HG02943 (cell line): ENCODE results near the gene PARP9.
"Not testable (repeated sequence)": the region's sequence is repeated elsewhere in the genome, so short reads cannot be mapped to it uniquely, and the experiment has no call there.

ENCODE experiments used
- ATAC-seq: cut with Tn5 transposase; IDR thresholded peaks from one replicate; pipeline ENCODE4 v1.9.1; 2021; ENCODE audit warnings: mild to moderate bottlenecking, low read depth, moderate library complexity; ENCODE audit not compliant: unreplicated experiment

Gene PARP9

DNA sequence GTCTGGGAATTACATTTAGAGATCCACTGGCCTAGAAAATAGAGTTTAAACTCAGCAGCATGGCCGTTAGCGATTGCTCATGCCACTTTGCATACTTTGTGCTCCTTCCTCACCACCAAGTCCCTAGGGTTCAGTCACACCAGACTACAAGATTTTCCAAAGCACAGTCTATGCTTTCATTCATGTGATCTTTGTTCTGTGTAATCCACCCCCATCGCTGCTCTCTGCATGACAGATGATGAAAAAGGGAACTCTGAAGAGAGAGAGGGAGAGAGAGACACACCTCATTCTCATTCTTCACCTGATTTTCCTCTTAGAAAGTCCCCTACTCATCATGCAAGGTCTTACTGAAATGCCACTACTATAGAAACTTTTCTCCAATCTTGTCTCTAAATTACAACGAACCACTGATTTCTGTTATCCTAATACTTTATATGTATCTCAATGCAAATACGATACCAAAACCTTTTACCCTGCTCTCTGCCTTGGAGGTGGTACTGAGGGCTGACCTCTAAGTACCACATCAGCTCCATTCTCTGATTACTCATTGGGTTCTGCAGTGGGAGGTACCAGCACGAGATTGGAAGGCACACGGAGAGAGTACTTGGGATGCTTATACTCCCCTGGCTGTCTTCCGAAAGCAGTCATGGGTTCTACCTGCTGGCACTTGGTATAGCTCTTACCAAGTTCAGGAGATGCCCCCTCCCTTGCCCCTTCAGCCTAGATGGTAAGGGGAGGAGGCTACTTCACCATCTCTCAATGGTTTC, 12.3 kb upstream of the PARP9 start:
- peak; percentile 85 for ATAC-seq

DNA sequence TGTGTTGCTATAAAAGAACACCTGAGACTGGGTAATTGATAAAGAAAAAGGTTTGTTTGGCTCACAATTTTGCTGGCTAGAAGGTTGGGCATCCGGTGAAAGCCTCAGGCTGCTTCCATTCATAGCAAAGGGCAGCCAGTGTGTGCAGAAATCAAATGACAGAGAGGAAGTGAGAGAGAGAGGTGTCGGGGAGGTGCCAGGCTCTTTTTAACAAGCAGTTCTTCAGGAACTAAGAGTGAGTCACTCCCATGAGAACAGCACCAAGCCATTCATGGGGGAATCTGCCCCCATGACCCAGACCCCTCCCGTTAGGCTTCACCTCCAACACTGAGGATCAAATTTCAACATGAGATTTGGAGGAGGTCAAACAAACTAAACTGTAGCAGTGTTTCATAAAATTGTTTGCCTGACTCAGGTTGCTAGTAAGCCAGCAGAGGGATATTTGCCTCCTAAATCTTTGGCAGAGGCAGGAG, 8.9 kb upstream of the PARP9 start:
- ATAC-seq = no peak

DNA sequence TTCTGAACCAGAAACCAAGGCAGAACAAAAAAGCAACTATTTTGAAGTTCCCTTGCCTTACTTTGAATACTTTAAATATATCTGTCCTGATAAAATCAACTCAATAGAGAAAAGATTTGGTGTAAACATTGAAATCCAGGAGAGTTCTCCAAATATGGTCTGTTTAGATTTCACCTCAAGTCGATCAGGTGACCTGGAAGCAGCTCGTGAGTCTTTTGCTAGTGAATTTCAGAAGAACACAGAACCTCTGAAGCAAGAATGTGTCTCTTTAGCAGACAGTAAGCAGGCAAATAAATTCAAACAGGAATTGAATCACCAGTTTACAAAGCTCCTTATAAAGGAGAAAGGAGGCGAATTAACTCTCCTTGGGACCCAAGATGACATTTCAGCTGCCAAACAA, 4.7 kb upstream of the PARP9 start:
- ATAC-seq = no peak

DNA sequence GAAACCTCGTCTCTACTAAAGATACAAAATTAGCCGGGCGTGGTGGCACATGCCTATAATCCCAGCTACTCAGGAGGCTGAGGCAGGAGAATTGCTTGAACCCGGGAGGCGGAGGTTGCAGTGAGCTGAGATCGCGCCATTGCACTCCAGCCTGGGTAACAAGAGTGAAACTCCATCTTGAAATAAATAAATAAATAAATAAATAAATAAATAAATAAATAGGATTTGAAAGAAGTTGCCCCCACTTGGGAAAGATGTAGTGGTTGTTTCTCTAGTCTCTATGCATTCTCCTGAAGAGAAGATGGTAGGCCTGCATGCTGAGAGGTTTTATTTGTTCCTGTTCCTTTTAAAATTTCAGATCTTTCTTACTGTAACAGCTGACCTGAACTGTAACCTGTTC, 4.0 kb upstream of the PARP9 start:
- not testable (repeated sequence) for ATAC-seq

DNA sequence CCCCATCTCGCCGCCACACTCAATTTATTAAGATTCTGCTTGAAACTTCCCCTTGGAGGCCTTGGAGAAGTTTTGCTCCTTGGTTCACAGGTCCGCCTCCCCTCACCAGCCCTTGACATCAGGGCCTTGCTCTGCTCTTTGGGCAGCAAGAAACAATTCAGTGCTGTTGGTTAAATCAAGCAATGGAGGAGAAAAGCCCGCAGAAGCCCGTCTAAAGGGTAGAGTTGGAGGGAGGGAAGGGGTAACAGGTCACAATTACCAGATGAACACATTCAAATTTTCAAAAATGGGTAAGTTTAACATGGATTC, 429 bp downstream of the PARP9 start:
- ATAC-seq = no peak

DNA sequence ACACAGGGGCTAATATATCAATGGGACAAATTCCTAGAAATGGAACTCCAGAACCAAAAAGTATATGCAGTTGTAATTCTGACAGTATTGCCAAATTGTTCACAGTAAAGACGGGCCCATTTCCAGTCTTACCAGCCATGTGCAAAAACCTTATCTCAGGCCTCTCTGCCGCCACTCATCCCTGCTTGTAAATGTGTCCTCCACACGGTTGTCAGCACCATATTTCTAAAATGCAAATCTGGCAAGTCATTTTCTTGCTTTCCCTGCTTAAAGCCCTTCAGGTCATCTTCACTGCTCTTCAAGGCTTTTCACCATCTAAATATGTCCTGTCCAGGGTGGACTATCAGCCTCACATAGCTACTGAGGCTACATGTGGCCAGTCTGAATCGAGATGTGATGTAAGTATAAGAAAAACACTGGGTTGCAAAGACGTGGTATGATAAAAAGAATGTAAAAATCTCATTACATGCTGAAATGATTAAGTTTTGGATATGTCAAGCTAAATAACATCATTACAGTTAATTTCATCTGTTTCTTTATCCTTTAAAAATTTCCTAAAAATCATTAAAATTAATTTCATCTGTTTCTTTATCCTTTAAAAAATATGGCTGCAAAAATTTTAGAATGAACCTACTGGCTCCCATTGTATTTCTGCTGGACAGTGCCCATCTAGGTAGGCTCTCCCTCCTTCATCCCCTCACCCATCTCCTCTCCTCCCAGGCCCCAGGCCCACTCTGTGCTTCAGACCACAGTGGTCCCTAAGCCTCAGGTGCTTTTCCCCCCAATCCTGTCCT, 980 bp downstream of the PARP9 start:
- no peak for ATAC-seq

DNA sequence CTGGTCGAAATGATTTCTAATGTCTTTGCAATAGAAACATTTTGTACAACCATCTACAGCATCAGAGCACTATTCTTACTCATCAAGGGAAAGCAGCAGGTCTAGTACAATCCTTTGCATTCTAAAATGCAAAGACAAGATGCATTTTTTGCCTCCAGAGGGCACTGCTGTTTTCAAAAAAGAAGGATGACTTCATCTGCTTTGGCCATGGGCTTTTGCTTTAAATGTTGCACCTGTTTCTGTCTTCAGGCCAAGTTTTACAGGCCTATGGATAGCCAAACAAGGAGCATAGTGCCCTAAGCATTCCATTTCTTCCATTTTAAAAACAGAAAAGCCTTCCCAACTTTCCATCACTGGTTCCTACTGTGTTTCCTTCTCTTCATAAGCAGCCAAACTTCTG, 3.4 kb downstream of the PARP9 start:
- no peak for ATAC-seq

DNA sequence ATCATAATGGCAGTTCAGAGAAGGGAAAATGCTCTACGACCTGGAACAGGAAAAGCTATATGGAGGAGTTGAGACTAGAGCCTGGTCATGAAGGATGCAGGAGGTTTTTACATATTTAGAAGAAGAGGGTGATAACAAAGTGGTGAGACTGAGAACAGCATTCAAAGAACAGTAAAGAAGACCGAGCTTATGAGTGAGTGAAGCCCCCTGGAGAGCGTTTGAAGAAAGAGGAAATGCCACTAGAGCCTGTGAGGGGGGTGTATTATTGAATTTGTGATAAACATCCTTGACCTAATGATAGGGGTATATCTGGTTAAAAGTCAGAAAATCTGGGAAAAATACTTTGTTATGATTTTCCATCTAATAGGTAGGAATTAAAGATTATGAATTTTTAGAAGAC, 4.2 kb downstream of the PARP9 start:
- ATAC-seq = no peak

DNA sequence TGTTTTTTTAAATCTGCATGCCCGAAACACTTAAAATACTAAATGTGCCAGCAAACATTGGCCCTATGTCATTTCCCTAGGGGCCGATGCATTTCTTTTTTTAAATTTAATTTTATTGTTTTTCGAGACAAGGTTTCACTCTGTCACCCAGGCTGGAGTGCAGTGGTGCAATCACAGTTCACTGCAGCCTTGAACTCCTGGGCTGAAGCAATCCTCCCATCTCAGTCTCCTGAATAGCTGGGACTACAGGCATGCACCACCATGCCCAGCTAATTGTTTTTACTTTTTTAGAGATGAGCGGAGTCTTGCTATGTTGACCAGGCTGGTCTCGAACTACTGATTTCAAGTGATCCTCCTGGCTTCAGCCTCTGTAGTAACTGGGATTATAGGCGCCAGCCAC, 5.5 kb downstream of the PARP9 start:
- ATAC-seq = no peak

DNA sequence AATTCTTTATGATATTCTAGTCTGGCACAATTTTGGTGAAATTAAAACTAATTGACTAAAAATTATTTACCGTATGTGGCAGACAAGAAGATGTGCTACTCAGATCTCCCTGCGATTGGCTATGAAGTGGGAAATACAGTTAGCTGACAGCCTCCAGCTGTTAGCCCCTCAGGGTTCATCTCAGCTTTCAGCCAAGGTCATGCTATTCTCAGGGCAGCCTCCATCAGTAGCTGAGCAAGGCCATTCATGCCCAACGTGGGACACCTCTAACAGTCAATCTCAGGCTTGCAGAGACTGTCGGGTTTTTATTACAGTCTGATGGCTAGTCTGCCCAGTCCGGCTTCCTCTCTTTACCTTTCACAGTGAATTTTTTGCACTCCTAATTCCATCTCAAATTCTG, 6.7 kb downstream of the PARP9 start:
- no peak for ATAC-seq

DNA sequence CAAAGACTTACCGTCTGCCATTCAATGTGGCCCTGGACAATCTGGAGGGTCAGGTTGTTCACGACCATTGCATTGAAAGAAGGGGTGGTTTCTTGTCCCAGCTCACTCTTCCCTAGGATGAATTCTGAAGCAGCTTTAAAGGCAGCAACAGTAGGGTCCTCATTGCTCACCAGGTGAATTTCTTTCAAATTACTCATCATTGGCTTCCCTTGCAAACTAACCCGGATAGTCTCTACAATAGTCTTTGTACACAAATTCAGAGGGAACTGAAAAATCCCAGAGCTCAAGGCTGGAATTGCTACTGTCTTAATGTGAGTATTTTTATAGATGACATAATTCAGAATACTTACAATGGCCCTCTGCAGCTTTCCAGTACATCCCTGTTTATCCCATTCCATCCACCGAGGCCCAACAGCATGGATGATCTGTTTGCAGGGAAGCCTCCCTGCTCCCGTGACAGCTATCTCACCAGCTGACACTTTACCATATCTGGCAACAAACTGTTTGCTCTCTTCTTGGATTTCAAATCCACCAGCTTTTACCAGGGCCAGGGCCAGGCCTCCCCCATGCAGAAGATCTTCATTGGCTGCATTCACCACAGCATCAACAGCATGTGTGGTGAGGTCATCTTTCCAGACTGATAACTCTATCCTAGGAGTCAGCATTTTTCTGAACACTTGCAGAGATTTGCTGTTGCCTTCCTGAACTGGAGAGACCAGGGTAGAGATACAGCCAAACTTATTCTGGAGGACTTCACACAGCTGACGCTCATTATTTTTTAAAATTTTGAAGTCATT, 8.6 kb downstream of the PARP9 start:
- ATAC-seq = no peak

DNA sequence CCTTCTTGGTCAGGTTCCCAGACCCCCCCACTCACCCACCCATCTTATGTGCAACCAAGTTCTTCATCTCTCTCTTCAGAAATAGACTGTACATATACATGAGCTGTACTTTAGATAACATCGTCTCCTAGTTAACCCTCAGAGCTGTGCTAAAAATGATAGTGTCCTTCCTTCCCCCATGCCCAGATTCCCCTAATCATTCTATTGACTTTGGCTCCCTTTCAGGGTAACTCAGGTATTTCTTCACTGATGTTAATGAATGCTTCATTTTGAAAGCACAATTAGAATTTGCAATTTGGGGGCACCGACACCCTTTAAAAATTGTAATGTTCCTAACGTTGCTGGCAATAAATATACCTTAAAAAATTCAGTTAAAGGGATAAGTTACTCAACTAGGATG, 10.9 kb downstream of the PARP9 start:
- no peak for ATAC-seq

DNA sequence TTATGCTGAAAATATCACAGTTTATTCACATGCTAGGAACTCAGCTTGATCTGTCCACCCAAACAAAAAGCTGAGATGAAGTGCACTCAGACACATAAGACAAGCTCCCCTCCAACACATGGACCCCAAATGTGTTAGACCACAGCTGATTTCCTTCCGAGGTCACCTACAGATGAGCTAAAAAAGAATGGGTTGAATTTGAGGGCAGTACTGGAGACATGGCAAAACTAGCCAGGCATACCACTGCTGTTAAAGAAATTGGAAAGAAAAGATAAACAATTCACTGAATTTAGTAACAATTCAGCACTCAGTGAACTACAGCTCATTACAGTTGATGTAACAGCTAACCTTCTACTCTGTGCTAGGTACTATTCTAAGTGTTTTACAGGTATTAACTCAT, 15.5 kb downstream of the PARP9 start:
- ATAC-seq = no peak

DNA sequence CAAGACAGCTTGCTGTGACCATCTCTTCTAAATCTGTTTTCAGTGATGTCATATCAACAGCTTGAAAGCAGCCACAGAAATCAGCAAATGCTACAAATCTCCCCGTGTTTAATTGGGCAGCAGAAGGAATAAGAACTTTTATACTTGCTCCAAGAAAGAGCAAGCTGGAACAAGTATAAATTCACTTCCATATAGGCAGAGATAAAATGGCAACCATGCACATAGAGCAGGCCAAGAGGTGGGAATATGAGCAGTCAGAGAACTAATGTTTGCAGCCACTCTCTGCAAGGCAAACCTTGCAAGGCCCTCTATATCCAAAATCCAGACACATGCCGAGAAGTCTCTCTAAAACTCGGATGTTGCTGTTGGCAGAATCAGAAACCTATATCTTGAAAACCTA, 16.0 kb downstream of the PARP9 start:
- ATAC-seq = no peak

DNA sequence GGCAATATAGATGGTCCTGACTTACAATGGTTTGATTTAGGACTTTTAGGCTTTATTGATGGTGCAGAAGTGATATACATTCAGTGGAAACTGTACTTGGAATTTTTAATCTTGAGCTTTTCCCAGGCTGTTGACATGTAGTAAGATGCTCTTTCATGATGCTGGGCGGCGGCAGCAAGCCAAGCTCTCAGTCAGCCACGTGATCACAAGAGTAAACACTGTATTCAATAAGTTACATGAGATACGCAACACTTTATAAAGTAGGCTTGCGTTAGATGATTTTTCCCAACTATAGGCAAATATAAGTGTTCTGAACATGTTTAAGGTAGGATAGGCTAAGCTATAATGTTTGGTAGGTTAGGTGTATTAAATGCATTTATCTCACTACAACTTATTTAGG, 17.9 kb downstream of the PARP9 start:
- no peak for ATAC-seq

DNA sequence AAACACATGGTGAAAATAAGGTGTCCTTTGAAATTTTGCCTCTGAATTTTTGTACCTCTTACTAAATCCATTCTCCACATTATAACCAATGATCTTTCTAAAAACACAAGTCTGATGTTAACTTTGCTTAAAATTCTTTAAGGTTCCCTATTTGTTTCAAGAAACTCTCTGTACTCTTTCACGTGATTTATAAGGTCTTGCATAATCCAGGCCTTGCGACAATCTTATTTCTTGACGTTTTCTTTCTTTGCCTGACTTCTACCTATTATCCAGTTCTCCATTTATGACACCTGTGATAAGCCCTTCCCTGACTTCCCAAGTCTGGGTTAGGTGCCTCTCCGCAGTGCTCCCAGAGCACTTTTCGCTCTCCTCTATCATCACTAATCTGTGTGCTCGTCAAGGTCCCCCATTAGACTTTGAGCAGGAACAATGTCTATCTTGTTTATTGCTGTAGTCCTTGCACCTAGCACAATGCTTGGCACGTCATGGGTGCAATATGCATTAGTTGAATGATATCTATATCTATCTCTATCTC, 25.1 kb downstream of the PARP9 start:
- no peak for ATAC-seq

DNA sequence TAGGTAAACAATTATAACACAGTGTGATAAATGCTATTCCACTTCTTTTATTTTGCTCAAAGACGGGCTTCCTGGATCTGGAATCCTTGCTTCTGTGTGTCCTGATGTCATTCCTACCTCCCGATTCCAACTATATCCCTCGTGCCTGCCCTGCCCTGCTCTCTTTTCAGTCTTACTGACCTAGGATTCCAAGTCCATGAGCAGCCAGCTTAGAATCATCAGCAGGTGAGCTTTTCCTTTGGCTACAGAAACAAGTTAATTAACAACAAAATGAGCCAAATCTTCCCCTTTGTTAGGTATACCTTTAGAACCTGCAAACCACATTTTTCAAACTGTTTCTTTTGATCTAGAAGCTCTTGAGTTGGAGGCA, 27.5 kb downstream of the PARP9 start:
- ATAC-seq = no peak

DNA sequence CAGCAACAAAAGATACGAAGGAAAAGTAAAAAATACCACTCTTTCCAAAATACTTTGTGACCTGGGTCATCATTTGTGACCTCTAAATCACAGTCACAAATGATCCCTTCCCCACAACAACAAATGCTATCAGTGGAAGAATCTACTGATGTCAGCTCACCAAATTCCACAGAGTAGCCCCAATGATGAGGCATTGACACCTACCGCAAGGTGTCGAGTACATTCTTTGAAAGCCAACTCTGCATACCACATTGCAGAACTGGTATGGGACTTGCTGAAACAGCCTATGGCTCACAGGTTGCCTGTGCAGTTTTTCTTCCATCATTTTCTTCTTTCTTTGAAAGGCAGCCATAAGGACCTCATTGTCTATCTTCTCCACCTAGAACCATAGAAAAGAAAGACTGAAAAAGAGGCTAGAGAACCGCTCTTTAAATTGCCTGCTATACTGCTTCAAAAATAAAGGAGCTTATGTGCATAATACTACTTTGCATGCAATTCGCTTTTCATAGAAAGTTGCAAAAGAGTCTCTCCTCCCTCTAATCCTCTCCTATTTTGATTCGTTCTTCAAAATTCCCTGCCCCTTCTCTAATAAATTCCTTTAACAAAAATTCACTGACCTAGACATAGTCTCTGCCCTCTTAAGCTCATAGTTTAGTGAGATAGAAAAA, 28.0 kb downstream of the PARP9 start:
- no peak for ATAC-seq

DNA sequence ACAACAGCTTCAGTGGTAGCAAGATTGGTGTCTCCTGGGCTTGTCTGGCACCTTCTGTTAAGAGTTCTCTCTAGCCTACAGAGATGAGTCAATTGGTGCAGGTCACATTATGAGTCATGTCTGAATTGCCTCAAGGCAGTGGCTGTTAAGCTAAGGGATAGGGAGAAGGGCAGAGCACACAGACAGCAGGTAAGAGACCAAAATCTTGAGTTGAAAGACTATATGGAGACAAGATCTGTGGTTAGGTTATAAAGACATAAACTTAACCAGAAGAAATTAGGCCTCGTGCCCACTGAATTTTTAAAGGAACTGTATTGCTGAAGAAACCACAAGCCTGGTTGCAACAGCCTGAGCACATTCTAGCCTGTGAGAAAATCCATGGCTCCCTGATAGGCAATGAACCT, 30.2 kb downstream of the PARP9 start:
- peak; percentile 89 for ATAC-seq

DNA sequence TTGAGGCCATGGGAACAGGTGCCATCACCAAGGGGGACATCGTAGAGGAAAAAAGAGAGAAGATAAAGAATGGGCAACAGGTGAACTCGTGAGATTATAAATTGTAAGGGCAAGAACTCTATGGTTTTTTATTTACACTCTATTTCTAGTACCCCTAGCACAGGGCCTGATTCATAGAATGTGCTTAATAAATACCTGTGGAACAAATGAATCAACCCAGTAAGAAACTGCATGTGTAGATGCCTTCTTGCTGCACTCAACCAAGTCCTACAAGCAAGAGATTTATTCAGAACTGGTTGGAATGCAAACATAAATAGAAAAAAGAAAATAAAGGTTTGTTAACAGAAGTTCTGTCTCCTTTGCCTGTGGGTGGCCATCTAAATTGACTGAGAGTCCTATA, 30.6 kb downstream of the PARP9 start:
- ATAC-seq = no peak

DNA sequence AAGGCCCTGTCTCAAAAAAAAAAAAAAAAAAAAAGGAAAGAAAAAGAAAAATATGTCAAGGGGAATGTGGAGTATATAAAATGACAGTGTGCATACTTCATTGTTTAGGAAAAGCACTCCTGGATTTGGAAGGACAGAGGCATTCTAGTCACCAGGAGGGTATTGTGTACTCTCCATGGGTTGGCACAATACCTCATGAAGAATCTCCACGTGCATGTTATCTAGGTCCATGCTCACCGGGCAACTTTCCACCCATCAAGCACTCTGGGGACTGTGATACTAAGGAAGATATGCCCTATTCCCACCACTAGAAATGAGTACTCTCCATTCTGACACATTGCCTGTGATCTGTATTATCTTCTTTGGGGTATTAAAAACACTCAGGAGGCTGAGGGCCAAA, 33.9 kb downstream of the PARP9 start:
- no peak for ATAC-seq
